Measurements from ENCODE around the gene CAMK4. TPM values are rescaled to one million over a fixed set of nuclear protein-coding genes. Genes with fewer than 3 reads are reported as not detected.
"Not testable (repeated sequence)": the region's sequence is repeated elsewhere in the genome, so short reads cannot be mapped to it uniquely, and the experiment has no call there.

The CAMK4 gene
- total RNA-seq, 4 donors from 2014 or later, result 0.45 to 2.5 (median 1.4) TPM

GRCh38 chr5:111401906-111402305, 177.7 kb downstream of the CAMK4 start:
- H3K4me1 ChIP-seq, result no peaks in the 10 kb centered on the region
- DNase-seq, result no peak
- intact Hi-C loops (cut with DNase I), result no loop called here
- no peaks in the 10 kb centered on the region for H3K9me3 ChIP-seq
- no peaks in the 10 kb centered on the region for H3K27me3 ChIP-seq
- H3K4me3 ChIP-seq (replicated peaks in 1 of 3), result no peak overlapping the region
- H3K27ac ChIP-seq, result no peak overlapping the region
- no peak for TF ChIP-seq CTCF (IDR thresholded peaks at IDR 0.05)
- TF ChIP-seq POLR2A (IDR thresholded peaks at IDR 0.05), result no peak
- no peaks in the 10 kb centered on the region for H3K36me3 ChIP-seq
- WGBS, 2 donors, result 36 to 43% methylated on average over 2 of the region's 2 CpGs

GRCh38 chr5:111404270-111404769, 180.1 kb downstream of the CAMK4 start:
- Histone ChIP-seq H3K27me3 (no peaks in the 10 kb centered on the region), H3K27ac (no peak overlapping the region), H3K9me3 (no peaks in the 10 kb centered on the region), H3K4me3 (replicated peaks in 1 of 3) (no peak overlapping the region), H3K4me1 (no peaks in the 10 kb centered on the region), H3K36me3 (no peaks in the 10 kb centered on the region)
- no peak for DNase-seq
- no peak for TF ChIP-seq POLR2A (IDR thresholded peaks at IDR 0.05)
- no peak for TF ChIP-seq CTCF (IDR thresholded peaks at IDR 0.05)
- intact Hi-C loops (cut with DNase I), result no loop called here
- 69 to 71% methylated on average over 2 of the region's 2 CpGs for WGBS, 2 donors

GRCh38 chr5:111407562-111407961, 183.4 kb downstream of the CAMK4 start:
- no peaks in the 10 kb centered on the region for H3K27me3 ChIP-seq
- TF ChIP-seq CTCF (IDR thresholded peaks at IDR 0.05) (no peak), POLR2A (IDR thresholded peaks at IDR 0.05) (no peak)
- H3K9me3 ChIP-seq, result no peaks in the 10 kb centered on the region
- H3K4me1 ChIP-seq, result no peaks in the 10 kb centered on the region
- H3K36me3 ChIP-seq, result no peaks in the 10 kb centered on the region
- H3K4me3 ChIP-seq (replicated peaks in 1 of 3), result no peak overlapping the region
- no peak overlapping the region for H3K27ac ChIP-seq
- no peak for DNase-seq
- intact Hi-C loops (cut with DNase I), result no loop called here

- no peak overlapping the region for H3K27ac ChIP-seq
- WGBS, 2 donors, result 91 to 100% methylated on average over 1 of the region's 1 CpG
- no peak for DNase-seq
Observed at GRCh38 chr5:111408817-111409216, 184.6 kb downstream of the CAMK4 start.

GRCh38 chr5:111409266-111409665, 185.1 kb downstream of the CAMK4 start:
- H3K27me3 ChIP-seq; intact Hi-C loops (cut with DNase I); DNase-seq; H3K9me3 ChIP-seq; H3K36me3 ChIP-seq; H3K4me1 ChIP-seq; H3K27ac ChIP-seq; H3K4me3 ChIP-seq (replicated peaks in 1 of 3): not testable (repeated sequence)

More at GRCh38 chr5:111408817-111409216, 184.6 kb downstream of the CAMK4 start:
- Histone ChIP-seq H3K9me3 (no peaks in the 10 kb centered on the region), H3K36me3 (no peaks in the 10 kb centered on the region), H3K4me1 (no peaks in the 10 kb centered on the region), H3K27me3 (no peaks in the 10 kb centered on the region), H3K4me3 (replicated peaks in 1 of 3) (no peak overlapping the region)
- intact Hi-C loops (cut with DNase I), result no loop called here
- TF ChIP-seq POLR2A (IDR thresholded peaks at IDR 0.05), result no peak

GRCh38 chr5:111410067-111410466, 185.9 kb downstream of the CAMK4 start:
- H3K4me1 ChIP-seq; H3K36me3 ChIP-seq; H3K27me3 ChIP-seq; H3K9me3 ChIP-seq; H3K27ac ChIP-seq; intact Hi-C loops (cut with DNase I); DNase-seq; H3K4me3 ChIP-seq (replicated peaks in 1 of 3): not testable (repeated sequence)
- whole genome bisulfite sequencing, 2 donors, result 97 to 98% methylated on average over 3 of the region's 3 CpGs

GRCh38 chr5:111411301-111411700, 187.1 kb downstream of the CAMK4 start:
- Histone ChIP-seq H3K9me3 (no peaks in the 10 kb centered on the region), H3K27me3 (no peaks in the 10 kb centered on the region), H3K36me3 (no peaks in the 10 kb centered on the region), H3K4me3 (replicated peaks in 1 of 3) (no peak overlapping the region), H3K27ac (no peak overlapping the region), H3K4me1 (no peaks in the 10 kb centered on the region)
- 83 to 92% methylated on average over 1 of the region's 1 CpG for WGBS, 2 donors
- intact Hi-C loops (cut with DNase I), result no loop called here
- DNase-seq, result no peak
- no peak for TF ChIP-seq CTCF (IDR thresholded peaks at IDR 0.05)
- TF ChIP-seq POLR2A (IDR thresholded peaks at IDR 0.05), result no peak

All from thyroid gland (tissue), 4 donors.